Measurements from ENCODE around the gene RIN3.

RIN3 gene

DNA sequence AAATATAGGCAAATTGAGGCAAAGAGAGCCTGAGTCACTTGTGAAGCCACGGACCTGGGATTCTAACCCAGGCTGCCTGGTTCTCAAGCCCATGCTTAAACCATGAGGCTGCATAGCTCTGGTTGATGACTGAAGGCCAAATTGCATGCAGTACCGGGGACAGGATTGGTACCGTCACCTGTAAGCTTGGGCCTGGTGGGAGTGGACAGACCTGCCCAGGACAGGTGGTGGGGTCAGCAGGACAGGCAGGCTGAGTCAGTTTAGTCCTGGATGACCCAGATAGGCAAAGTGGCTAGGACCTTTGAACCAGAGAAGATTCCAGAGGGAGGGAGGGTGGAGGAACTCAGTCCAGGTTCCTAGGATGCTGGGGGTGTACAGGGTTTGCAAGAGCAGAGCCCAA, 25.8 kb downstream of the RIN3 start:
- peak overlapping the region in 1 of 3 experiments; percentile 93 for H3K27ac Mint-ChIP-seq
- H3K27me3 Mint-ChIP-seq (ENCODE audit: low read depth), result peaks cover 8% of the 10 kb centered on the region
- H3K36me3 Mint-ChIP-seq (ENCODE audit: low read depth), result no peaks in the 10 kb centered on the region
- no peak for TF ChIP-seq CTCF (IDR thresholded peaks at IDR 0.05; ENCODE audit: unreplicated experiment in 3 of 3)
- peaks cover 3% of the 10 kb centered on the region for H3K9me3 Mint-ChIP-seq
- H3K4me3 Mint-ChIP-seq, result no peak overlapping the region
- peaks cover 30% of the 10 kb centered on the region for H3K4me1 Mint-ChIP-seq

GRCh38 chr14:92539875-92540274, 26.3 kb downstream of the RIN3 start:
- peaks cover 3% of the 10 kb centered on the region for H3K9me3 Mint-ChIP-seq
- no peak for TF ChIP-seq CTCF (IDR thresholded peaks at IDR 0.05; ENCODE audit: unreplicated experiment in 3 of 3)
- H3K4me1 Mint-ChIP-seq, result peaks cover 32% of the 10 kb centered on the region
- no peak overlapping the region for H3K4me3 Mint-ChIP-seq
- H3K36me3 Mint-ChIP-seq (ENCODE audit: low read depth), result no peaks in the 10 kb centered on the region
- peaks cover 8% of the 10 kb centered on the region for H3K27me3 Mint-ChIP-seq (ENCODE audit: low read depth)
- peak overlapping the region in 2 of 3 experiments; percentile 93 to 95 for H3K27ac Mint-ChIP-seq

- no peak for TF ChIP-seq CTCF (IDR thresholded peaks at IDR 0.05; ENCODE audit: unreplicated experiment in 3 of 3)
- H3K4me3 Mint-ChIP-seq, result no peak overlapping the region
- H3K4me1 Mint-ChIP-seq, result peaks cover 27% of the 10 kb centered on the region
- peaks cover 3% of the 10 kb centered on the region for H3K9me3 Mint-ChIP-seq
- H3K27me3 Mint-ChIP-seq (ENCODE audit: low read depth), result peaks cover 8% of the 10 kb centered on the region
- H3K27ac Mint-ChIP-seq, result peak overlapping the region; percentile 45 to 95 (median 93)
- no peaks in the 10 kb centered on the region for H3K36me3 Mint-ChIP-seq (ENCODE audit: low read depth)
Observed at GRCh38 chr14:92540472-92541048, 27.0 kb downstream of the RIN3 start.

DNA sequence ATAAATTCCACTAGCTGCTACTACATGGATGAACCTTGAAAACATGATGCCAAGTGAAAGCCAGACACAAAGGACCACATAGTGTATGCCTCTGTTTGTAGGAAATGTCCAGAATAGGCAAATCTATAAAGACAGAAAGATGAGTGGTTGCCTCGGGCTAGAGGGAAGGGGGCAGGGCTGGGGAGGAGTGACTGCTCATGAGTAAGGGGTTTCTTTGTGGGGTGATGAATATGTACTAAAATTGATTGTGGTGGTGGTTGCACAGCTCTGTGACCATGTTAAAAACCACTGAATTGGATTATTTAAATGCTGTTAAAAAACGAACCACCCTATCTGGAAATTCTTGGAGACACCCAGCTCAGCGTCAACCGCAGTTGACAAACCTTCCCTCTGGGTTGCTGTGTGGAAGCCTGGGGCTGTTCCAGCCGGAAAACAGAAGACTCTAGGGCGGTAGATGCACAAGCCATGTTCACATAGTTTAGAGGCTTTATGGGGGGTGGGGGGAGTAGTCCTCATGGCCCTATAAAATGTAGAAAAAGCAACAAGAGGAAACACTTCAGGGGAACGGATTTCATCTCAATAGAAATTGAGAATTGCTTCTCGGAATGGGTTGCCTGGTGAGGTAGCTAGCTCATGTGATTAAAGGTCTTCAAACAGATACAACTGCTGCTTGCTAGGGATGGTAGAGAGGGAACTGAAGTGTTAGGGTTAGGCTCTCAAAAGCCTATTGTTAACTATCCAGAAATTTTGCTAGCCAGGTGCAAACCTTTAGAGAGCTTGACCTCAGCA, 29.4 kb downstream of the RIN3 start:
- peaks cover 27% of the 10 kb centered on the region for H3K4me1 Mint-ChIP-seq
- no peak overlapping the region for H3K4me3 Mint-ChIP-seq
- peaks cover 3% of the 10 kb centered on the region for H3K9me3 Mint-ChIP-seq
- H3K36me3 Mint-ChIP-seq (ENCODE audit: low read depth), result no peaks in the 10 kb centered on the region
- H3K27me3 Mint-ChIP-seq (ENCODE audit: low read depth), result peaks cover 8% of the 10 kb centered on the region
- TF ChIP-seq CTCF (IDR thresholded peaks at IDR 0.05; ENCODE audit: unreplicated experiment in 3 of 3), result no peak
- no peak overlapping the region for H3K27ac Mint-ChIP-seq

- H3K9me3 Mint-ChIP-seq, result peaks cover 3% of the 10 kb centered on the region
Observed at GRCh38 chr14:92544051-92544720, 30.6 kb downstream of the RIN3 start.

More at GRCh38 chr14:92544051-92544720, 30.6 kb downstream of the RIN3 start:
- no peak overlapping the region for H3K4me3 Mint-ChIP-seq
- TF ChIP-seq CTCF (IDR thresholded peaks at IDR 0.05; ENCODE audit: unreplicated experiment in 3 of 3), result no peak
- H3K4me1 Mint-ChIP-seq, result peaks cover 24% of the 10 kb centered on the region
- H3K36me3 Mint-ChIP-seq (ENCODE audit: low read depth), result no peaks in the 10 kb centered on the region
- peaks cover 8% of the 10 kb centered on the region for H3K27me3 Mint-ChIP-seq (ENCODE audit: low read depth)
- no peak overlapping the region for H3K27ac Mint-ChIP-seq

Data from nephron (organoid).